GM19438 (cell line): ENCODE data around the gene NRF1.
"Not testable (repeated sequence)": the region's sequence is repeated elsewhere in the genome, so short reads cannot be mapped to it uniquely, and the experiment has no call there.

Experiments used
- ATAC-seq: cut with Tn5 transposase; IDR thresholded peaks from one replicate; pipeline ENCODE4 v1.9.1; 2021; ENCODE audit warnings: low read depth; ENCODE audit not compliant: unreplicated experiment

Gene NRF1

GRCh38 chr7:129605960-129606614 is 5.4 kb upstream of the NRF1 start:
- no peak for ATAC-seq

- ATAC-seq, result no peak
Observed at GRCh38 chr7:129606803-129607202, 4.7 kb upstream of the NRF1 start.

DNA sequence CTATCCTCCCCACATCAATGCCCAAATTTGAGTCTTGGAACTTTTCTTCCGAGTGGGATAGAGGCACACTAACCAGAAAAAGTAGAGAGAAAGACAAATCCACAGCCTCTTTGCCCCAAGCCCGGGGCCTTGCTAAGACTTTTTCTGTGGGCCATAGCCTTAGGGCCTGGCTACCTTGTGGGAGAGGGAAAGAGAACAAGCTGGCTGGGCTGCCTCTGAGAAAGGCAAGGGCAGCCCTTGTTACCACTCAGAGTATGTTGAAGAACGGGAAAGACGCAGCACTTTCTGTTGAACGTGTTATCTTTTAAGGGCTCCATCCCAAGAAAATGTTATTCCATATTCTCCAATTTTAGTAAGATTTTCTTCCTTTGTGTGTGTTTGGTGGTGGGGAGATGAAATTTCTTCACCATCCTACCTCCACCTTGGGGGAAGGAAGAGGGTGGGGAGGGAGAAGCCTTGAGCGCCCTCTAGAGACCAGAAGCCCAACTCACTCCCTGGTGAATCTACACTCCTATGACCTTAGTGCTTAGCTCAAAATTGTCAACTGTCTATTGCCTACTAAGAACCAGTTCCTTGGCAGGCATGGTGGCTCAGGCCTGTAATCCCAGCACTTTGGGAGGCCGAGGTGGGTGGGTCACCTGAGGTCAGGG is 3.9 kb upstream of the NRF1 start:
- ATAC-seq, result no peak

- no peak for ATAC-seq
Observed at GRCh38 chr7:129609666-129610065, 1.9 kb upstream of the NRF1 start.

DNA sequence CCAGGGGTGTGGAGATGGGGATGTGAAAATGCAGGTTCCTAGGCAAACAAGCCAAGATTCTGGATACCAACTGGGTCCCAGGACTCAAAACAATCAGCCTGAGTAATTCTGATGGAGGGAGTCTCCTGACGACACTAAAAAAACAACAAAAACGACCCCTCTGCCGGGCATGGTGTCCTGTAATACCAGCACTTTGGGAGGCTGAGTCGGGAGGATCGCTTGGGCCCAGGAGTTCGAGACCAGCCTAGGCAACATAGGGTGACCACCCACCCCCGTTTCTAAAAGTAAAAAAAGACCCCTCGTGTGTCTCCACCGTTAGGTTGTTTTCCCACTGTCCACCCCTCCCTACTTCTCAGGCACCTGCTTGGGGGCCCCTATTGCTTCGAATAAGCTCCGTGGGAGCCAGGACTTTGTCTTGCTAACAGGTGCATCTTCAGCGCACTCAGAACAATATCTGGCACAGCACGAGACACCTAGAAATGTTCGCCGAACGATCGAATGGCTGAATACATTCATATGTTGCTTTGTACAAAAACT is 743 bp upstream of the NRF1 start:
- ATAC-seq, result no peak

- ATAC-seq, result peak; percentile 23
Observed at GRCh38 chr7:129612112-129613015, 844 bp downstream of the NRF1 start.

DNA sequence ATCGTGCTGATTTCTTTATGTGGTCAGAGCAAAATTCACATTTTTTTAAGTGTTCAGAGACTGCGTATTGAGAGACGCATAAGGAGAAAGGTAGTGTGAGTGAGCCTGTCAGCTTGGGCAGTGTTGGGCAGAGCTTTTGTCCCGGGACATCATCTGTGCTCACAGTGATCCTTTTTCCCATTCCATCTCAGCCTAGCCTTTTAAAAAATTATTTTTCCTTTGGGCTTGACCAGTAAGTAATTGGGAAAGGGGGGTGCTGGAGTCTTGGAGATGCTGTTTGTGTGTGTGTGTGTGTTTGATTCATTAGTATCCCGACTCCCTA is 1.5 kb downstream of the NRF1 start:
- no peak for ATAC-seq

DNA sequence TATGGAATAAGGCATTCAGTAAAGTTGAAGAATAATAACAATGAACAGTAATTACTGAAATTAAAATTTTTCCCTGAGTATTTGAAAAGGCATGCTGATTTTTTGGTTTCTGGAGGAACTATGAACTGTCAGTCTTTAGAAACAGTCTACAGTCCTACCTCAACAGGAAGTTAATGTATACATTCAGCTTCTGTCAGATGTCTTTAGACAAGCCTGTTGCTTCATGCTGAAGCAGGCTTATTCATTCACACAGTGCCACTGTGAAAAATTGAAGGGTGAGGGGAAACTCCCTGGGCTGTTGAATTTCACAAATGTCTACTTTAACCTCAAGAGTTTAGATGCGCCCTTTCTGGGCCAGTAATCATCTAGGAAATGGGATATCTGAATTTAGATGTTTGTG is 3.5 kb downstream of the NRF1 start:
- ATAC-seq, result no peak

DNA sequence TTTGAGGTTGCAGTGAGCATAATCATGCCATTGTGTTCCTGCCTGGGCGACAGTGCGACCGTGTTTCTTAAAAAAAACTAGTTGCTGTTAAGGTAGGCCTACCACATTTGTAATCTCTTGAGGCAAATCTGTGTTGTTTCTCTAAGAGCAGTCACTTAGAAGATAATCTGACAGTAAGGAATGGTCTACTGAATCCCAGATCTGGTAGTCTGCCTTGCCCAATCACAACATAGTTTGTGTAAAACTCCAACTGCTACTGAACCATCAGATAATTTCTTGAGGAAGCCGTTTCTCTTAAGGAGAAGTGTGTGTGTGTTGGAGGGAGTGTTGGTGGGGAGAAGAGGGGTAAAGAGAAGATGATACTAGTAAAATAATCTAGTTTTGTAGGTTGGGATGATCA is 5.0 kb downstream of the NRF1 start:
- ATAC-seq, result no peak

- ATAC-seq, result no peak
Observed at GRCh38 chr7:129617178-129617577, 5.7 kb downstream of the NRF1 start.

- ATAC-seq, result no peak
Observed at GRCh38 chr7:129617652-129618051, 6.1 kb downstream of the NRF1 start.

DNA sequence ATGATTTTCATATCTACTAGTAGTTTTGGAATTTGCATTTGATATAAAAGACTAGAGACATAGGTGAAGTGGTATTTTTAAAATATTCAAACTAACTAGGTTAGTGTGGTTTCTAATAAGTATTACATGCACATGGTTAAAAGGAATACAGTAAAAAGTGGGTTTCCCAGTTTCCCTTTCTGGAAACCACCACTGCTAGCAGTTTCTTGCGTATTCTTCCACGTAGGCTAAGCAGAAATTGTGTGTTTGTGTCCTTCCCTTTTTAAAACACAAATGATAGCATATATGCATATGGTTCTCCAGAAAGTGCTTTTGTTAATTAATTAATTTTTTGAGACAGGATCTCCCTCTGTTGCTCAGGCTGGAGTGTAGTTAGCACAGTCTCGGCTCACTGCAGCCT is 15.4 kb downstream of the NRF1 start:
- no peak for ATAC-seq

GRCh38 chr7:129630341-129630740 is 18.8 kb downstream of the NRF1 start:
- no peak for ATAC-seq

- ATAC-seq, result no peak
Observed at GRCh38 chr7:129634361-129635034, 23.0 kb downstream of the NRF1 start.

GRCh38 chr7:129635300-129636029 is 23.9 kb downstream of the NRF1 start:
- ATAC-seq, result no peak

DNA sequence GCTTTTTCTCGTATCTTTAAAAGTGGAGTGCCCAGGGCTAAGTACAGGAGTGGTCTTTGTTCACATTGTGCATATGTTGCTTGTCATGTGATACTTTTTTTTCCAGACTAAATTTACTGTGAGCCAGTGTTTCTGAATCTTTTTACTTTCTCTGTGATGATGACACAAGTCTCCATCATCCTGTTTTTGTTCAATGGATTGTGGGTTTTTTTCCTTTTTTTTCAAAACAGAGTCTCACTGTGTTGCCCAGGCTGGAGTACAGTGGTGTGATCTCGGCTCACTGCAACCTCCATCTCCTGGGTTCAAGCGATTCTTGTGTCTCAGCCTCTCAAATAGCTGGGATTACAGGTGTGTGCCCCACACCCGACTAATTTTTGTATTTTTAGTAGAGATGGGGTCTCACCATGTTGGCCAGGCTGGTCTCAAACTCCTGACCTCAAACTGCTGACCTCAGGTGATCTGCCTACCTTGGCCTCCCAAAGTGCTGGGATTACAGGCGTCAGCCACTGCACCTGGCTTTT is 24.6 kb downstream of the NRF1 start:
- not testable (repeated sequence) for ATAC-seq

- no peak for ATAC-seq
Observed at GRCh38 chr7:129636641-129637040, 25.1 kb downstream of the NRF1 start.

DNA sequence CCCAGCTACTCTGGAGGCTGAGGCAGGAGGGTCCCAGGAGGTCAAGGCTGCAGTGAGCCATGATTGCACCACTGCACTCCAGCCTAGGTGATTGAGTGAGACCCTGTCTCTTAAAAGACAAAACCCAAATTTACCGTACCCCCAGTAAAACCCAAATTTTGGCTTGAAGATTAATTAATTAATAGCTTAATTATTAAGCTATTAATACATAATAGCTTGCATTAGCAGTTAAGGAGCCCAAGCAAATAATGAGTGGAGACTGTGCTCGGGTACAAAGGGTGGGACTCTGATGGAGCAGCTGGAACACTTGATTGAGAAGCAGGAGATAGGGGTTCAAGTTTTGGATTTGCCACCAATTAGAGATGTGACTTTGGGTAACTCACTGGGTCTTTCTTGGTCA is 28.9 kb downstream of the NRF1 start:
- ATAC-seq, result no peak

DNA sequence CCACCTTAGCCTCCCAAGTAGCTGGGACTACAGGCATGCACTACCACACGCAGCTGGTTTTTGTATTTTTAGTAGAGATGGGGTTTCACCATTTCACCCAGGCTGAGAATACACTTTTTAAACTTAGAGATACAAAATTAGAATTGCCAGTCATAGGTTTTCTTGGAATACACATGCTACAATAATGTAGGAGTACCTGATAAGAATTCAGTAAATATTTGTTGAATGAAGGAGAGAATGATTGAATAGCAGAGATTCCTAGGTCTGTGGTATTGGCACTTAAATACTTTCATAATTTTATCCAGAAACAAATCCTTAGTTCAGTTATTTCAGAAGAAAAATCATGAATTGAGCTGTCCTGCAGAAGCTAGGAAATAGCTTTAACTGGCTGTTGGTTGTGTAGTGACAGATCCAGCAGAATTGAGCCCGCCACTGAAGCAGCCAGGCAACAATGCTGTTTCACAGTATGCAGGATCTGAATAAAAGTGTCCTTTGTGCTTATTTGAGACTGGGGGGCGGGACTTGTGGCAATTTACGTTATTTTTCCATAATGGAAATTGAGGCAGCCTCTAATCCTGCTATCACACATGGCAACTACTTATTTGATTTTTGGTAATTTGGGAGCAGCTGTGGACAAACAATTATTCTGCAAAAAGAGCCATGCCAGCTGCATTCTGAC is 31.5 kb downstream of the NRF1 start:
- ATAC-seq, result no peak
